ENCODE measurements around the gene NOC2L. TPM values are rescaled to one million over a fixed set of nuclear protein-coding genes. Genes with fewer than 3 reads are reported as not detected.

The NOC2L gene
- total RNA-seq, 2 donors from 2014 or later = 83.5 to 97.3 TPM

DNA sequence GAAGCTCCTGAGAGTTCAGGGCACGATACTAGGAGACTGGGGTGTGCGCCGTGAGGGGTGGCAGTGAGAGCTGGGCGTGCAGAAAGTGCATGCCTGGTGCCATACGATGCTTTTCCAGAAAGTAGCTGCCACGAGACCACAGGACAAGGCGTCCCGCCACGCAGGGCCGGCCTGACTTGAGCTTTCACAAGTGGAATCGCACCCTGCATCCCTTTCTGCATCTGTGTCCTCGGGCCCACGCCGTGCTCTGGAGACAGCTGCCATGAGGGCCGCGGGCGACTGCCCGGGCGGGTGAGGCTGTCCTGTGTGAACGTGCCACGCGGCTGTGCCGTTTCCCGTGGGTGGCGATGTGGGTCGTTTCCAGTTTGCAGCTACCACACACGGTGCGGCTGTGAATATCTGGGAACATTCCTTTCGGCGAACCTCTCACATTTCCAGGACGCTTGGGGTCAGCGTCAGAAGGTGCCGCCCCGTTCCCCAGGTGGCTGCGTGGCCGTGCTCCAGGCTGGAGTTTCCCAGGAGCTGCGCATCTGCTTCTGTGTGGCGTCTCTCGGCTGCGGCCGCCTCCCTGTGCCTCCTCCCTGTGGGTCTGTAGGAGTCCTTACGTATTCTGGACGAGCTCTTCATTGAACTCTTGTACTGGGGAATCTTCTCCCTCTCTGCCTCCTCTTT is 23.8 kb upstream of the NOC2L start:
- no peaks in the 10 kb centered on the region for H3K36me3 ChIP-seq (ENCODE audit: control insufficient read depth, insufficient read depth, low read length)
- no peak overlapping the region for H3K27ac ChIP-seq (ENCODE audit: low read depth, low read length)
- Mint-ChIP-seq H3K4me3 (no peak overlapping the region), H3K36me3 (ENCODE audit: low read depth) (peaks cover 3% of the 10 kb centered on the region), H3K4me1 (no peaks in the 10 kb centered on the region), H3K27me3 (ENCODE audit: insufficient read depth) (peaks cover 62% of the 10 kb centered on the region), H3K27ac (no peak overlapping the region), H3K9me3 (peaks cover 5% of the 10 kb centered on the region)
- DNase-seq = no peak
- H3K9me3 ChIP-seq (ENCODE audit: control insufficient read depth, low read length) = no peaks in the 10 kb centered on the region
- H3K9ac ChIP-seq (ENCODE audit: extremely low read depth, low read length, poor library complexity, severe bottlenecking) = no peak overlapping the region
- peaks cover 45% of the 10 kb centered on the region for H3K27me3 ChIP-seq (ENCODE audit: control insufficient read depth, insufficient read depth, low read length, poor library complexity, severe bottlenecking)
- WGBS, 2 experiments (ENCODE audit: insufficient coverage in 1 of 2, insufficient read length in 1 of 2) = 90% methylated on average over 42 to 43 of the region's 43 CpGs
- TF ChIP-seq, protein P1, sequence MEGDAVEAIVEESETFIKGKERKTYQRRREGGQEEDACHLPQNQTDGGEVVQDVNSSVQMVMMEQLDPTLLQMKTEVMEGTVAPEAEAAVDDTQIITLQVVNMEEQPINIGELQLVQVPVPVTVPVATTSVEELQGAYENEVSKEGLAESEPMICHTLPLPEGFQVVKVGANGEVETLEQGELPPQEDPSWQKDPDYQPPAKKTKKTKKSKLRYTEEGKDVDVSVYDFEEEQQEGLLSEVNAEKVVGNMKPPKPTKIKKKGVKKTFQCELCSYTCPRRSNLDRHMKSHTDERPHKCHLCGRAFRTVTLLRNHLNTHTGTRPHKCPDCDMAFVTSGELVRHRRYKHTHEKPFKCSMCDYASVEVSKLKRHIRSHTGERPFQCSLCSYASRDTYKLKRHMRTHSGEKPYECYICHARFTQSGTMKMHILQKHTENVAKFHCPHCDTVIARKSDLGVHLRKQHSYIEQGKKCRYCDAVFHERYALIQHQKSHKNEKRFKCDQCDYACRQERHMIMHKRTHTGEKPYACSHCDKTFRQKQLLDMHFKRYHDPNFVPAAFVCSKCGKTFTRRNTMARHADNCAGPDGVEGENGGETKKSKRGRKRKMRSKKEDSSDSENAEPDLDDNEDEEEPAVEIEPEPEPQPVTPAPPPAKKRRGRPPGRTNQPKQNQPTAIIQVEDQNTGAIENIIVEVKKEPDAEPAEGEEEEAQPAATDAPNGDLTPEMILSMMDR (conservative IDR thresholded peaks at IDR 0.05) = no peak
- H3K4me3 ChIP-seq (ENCODE audit: low read length) = no peak overlapping the region
- H3K4me1 ChIP-seq (ENCODE audit: control insufficient read depth, insufficient read depth, low read length) = no peaks in the 10 kb centered on the region

DNA sequence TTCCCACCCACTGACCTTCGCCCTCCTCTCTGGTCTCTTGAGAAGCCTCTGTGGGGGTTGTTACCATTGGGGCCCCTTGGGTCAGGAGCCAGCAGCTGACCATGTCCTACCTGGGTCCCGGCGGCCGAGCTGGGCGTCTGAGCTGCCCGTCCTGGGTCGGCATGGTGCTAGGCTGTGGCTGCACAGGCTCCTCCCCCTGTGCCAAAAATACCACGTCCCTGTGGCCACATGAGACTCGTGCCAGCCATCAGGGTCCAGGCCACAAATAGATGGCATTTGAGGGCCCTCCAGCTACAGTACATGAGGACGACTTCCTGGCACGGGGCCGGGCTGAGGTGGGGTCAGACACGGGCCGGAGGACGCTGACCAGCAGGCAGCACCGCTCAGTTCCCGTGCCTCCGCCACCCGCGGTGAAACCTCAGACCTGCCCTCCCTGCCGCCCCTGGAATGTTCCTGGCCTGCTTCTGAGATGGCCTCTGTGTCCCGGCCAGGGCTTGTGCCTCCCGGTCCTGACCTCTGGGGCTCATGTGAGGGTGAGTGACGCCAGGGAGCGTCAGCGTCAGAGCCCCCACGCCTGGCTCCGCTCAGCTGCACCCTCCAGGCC is 23.0 kb upstream of the NOC2L start, which contains the start of gene PERM1:
PERM1 (minus strand) TSS at position 139 of the 604 bp plus-strand sequence. CDS start 1,064 bp downstream, outside the sequence.
- no peak for DNase-seq
- no peaks in the 10 kb centered on the region for H3K4me1 ChIP-seq (ENCODE audit: control insufficient read depth, insufficient read depth, low read length)
- Mint-ChIP-seq H3K36me3 (ENCODE audit: low read depth) (peaks cover 3% of the 10 kb centered on the region), H3K4me3 (no peak within 1 kb of the TSS), H3K9me3 (peaks cover 5% of the 10 kb centered on the region), H3K4me1 (no peaks in the 10 kb centered on the region), H3K27me3 (ENCODE audit: insufficient read depth) (peaks cover 54% of the 10 kb centered on the region), H3K27ac (no peak within 1 kb of the TSS)
- H3K4me3 ChIP-seq (ENCODE audit: low read length) = no peak within 1 kb of the TSS
- 74 to 85% methylated on average over 14 to 28 of the region's 28 CpGs for WGBS, 2 experiments (ENCODE audit: insufficient coverage in 1 of 2, insufficient read length in 1 of 2)
- no peaks in the 10 kb centered on the region for H3K36me3 ChIP-seq (ENCODE audit: control insufficient read depth, insufficient read depth, low read length)
- no peak within 1 kb of the TSS for H3K9ac ChIP-seq (ENCODE audit: extremely low read depth, low read length, poor library complexity, severe bottlenecking)
- no peaks in the 10 kb centered on the region for H3K9me3 ChIP-seq (ENCODE audit: control insufficient read depth, low read length)
- no peak within 1 kb of the TSS for H3K27ac ChIP-seq (ENCODE audit: low read depth, low read length)
- H3K27me3 ChIP-seq (ENCODE audit: control insufficient read depth, insufficient read depth, low read length, poor library complexity, severe bottlenecking) = peaks cover 40% of the 10 kb centered on the region
- TF ChIP-seq, protein P1 (conservative IDR thresholded peaks at IDR 0.05) = no peak

DNA sequence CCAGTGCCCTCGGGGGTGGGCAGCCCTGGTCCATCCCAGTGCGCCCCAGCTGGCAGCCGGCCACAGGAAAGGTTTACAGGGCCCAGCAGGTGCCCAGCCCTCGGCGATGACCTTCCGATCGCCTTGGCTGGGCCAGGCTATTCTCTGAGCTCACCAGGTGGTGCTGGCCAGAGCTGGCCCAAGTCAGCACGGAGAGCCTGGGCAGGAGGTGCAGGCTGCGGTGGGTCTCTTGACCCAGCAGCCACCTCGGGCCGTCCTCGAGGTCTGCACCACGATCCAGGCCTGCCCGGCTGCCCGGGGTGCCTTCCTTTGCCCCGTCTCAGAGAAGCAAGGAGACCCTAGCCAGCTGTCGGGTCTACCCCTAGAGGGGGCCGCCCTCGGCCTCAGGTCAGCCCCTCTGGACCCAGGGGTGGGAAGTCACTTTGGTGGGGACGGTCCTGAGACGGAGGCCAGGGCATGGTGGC is 22.5 kb upstream of the NOC2L start:
- peaks cover 37% of the 10 kb centered on the region for H3K27me3 ChIP-seq (ENCODE audit: control insufficient read depth, insufficient read depth, low read length, poor library complexity, severe bottlenecking)
- no peaks in the 10 kb centered on the region for H3K9me3 ChIP-seq (ENCODE audit: control insufficient read depth, low read length)
- no peak for DNase-seq
- no peak overlapping the region for H3K27ac ChIP-seq (ENCODE audit: low read depth, low read length)
- Mint-ChIP-seq H3K36me3 (ENCODE audit: low read depth) (peaks cover 3% of the 10 kb centered on the region), H3K9me3 (peaks cover 5% of the 10 kb centered on the region), H3K27ac (no peak overlapping the region), H3K4me3 (no peak overlapping the region), H3K4me1 (no peaks in the 10 kb centered on the region), H3K27me3 (ENCODE audit: insufficient read depth) (peaks cover 52% of the 10 kb centered on the region)
- H3K36me3 ChIP-seq (ENCODE audit: control insufficient read depth, insufficient read depth, low read length) = no peaks in the 10 kb centered on the region
- no peak overlapping the region for H3K4me3 ChIP-seq (ENCODE audit: low read length)
- H3K4me1 ChIP-seq (ENCODE audit: control insufficient read depth, insufficient read depth, low read length) = no peaks in the 10 kb centered on the region
- TF ChIP-seq, protein P1 (conservative IDR thresholded peaks at IDR 0.05) = no peak
- no peak overlapping the region for H3K9ac ChIP-seq (ENCODE audit: extremely low read depth, low read length, poor library complexity, severe bottlenecking)
- 81% methylated on average over 16 to 21 of the region's 21 CpGs for WGBS, 2 experiments (ENCODE audit: insufficient coverage in 1 of 2, insufficient read length in 1 of 2)
